ENCODE data around the gene INHA.

Gene INHA, protein sequence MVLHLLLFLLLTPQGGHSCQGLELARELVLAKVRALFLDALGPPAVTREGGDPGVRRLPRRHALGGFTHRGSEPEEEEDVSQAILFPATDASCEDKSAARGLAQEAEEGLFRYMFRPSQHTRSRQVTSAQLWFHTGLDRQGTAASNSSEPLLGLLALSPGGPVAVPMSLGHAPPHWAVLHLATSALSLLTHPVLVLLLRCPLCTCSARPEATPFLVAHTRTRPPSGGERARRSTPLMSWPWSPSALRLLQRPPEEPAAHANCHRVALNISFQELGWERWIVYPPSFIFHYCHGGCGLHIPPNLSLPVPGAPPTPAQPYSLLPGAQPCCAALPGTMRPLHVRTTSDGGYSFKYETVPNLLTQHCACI

DNA sequence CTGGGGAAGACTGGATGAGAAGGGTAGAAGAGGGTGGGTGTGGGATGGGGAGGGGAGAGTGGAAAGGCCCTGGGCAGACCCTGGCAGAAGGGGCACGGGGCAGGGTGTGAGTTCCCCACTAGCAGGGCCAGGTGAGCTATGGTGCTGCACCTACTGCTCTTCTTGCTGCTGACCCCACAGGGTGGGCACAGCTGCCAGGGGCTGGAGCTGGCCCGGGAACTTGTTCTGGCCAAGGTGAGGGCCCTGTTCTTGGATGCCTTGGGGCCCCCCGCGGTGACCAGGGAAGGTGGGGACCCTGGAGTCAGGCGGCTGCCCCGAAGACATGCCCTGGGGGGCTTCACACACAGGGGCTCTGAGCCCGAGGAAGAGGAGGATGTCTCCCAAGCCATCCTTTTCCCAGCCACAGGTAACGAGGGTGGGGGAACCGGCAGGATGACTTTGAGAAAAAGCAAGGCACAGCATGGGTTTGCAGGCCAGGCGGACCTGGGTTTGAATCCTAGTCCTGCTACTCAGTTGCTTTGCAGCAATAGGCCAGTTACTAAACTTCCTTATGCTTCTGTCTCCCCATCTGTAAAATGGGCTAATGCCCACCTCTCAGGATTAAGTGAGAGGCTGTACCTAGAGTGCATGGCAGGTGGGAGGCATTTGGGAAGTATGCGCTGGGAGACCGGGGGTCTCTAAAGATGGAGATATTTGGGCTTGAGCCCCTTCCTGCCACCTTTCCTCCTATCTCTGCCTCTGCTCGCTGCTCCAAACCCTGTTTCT lies at the start of gene INHA:
TSS of gene INHA (plus strand) at position 74 of the 765 bp plus-strand sequence. CDS start at position 139, 65 bp downstream.
- Histone ChIP-seq H3K36me3 (ENCODE audit: control insufficient read depth, low read depth, low read length) (peaks cover 6% of the 10 kb centered on the region), H3K27me3 (ENCODE audit: control insufficient read depth, insufficient read depth, low read length) (peaks cover 18% of the 10 kb centered on the region), H3K4me3 (ENCODE audit: low read length) (peak within 1 kb of the TSS; percentile 55), H3K9me3 (ENCODE audit: control insufficient read depth, low read depth, low read length) (no peaks in the 10 kb centered on the region), H3K9ac (ENCODE audit: low read length) (peak within 1 kb of the TSS; percentile 52), H3K4me1 (ENCODE audit: control insufficient read depth, low read depth, low read length) (peaks cover 28% of the 10 kb centered on the region), H3K27ac (ENCODE audit: low read length) (no peak within 1 kb of the TSS)

DNA sequence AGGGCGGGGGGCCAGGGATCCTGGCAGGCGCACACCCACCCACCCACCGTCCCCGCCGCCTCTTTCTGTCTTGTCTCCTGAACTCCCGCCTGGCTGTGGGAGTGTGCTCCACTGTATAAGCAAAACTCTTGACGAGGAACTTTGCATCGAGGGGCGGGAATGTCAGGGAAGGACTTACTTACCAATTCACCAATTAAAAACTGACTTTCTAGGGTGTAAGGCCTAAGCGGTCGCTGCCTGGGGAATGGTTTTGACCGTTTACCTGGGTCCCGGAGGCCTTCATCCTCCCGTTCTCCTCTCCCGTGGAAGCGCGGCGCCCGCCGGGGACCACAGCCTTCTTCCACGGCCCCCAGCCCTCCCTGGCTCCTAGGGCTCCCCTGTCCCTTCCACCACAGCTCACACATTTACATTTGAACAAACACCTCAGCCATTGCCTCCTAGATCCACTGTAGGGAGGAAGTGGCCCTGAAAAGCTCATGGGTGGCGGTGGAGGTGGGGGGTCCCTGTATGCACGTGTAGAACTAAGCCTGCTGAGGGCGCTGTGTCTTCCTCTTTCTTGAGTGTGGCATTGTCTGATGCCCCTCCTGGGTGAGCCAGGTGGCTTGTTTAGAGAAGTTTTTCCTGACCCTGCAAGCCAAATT lies 49.0 kb upstream of the INHA start:
- H3K4me3 ChIP-seq (ENCODE audit: low read length), result peak overlapping the region; percentile 54
- no peak overlapping the region for H3K27ac ChIP-seq (ENCODE audit: low read length)
- peaks cover 30% of the 10 kb centered on the region for H3K4me1 ChIP-seq (ENCODE audit: control insufficient read depth, low read depth, low read length)
- H3K36me3 ChIP-seq (ENCODE audit: control insufficient read depth, low read depth, low read length), result no peaks in the 10 kb centered on the region
- H3K9me3 ChIP-seq (ENCODE audit: control insufficient read depth, low read depth, low read length), result no peaks in the 10 kb centered on the region
- peak overlapping the region; percentile 18 for H3K9ac ChIP-seq (ENCODE audit: low read length)
- H3K27me3 ChIP-seq (ENCODE audit: control insufficient read depth, insufficient read depth, low read length), result peaks cover 20% of the 10 kb centered on the region

DNA sequence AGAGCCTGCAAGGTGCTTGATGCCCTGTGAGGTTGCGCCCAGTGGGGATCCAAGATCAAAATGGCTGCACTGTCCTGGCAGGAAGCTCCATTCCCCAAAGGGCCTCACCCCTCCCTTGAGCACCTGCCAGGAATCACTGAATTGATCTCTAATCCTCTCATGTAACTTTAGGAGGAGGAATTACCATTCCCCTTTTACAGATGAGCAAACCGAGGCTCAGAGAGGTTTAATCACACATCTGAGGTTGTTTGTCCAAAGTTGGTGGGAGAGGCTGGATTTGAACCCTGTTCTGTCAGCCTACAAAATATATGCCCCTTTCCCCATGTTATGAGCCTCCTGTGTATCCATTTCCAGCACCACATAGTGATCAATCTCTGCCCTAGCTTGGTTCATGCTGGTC lies 47.3 kb upstream of the INHA start:
- H3K4me1 ChIP-seq (ENCODE audit: control insufficient read depth, low read depth, low read length), result peaks cover 32% of the 10 kb centered on the region
- no peak overlapping the region for H3K27ac ChIP-seq (ENCODE audit: low read length)
- H3K4me3 ChIP-seq (ENCODE audit: low read length), result no peak overlapping the region
- H3K9me3 ChIP-seq (ENCODE audit: control insufficient read depth, low read depth, low read length), result no peaks in the 10 kb centered on the region
- H3K9ac ChIP-seq (ENCODE audit: low read length), result no peak overlapping the region
- H3K36me3 ChIP-seq (ENCODE audit: control insufficient read depth, low read depth, low read length), result no peaks in the 10 kb centered on the region
- H3K27me3 ChIP-seq (ENCODE audit: control insufficient read depth, insufficient read depth, low read length), result peaks cover 31% of the 10 kb centered on the region

DNA sequence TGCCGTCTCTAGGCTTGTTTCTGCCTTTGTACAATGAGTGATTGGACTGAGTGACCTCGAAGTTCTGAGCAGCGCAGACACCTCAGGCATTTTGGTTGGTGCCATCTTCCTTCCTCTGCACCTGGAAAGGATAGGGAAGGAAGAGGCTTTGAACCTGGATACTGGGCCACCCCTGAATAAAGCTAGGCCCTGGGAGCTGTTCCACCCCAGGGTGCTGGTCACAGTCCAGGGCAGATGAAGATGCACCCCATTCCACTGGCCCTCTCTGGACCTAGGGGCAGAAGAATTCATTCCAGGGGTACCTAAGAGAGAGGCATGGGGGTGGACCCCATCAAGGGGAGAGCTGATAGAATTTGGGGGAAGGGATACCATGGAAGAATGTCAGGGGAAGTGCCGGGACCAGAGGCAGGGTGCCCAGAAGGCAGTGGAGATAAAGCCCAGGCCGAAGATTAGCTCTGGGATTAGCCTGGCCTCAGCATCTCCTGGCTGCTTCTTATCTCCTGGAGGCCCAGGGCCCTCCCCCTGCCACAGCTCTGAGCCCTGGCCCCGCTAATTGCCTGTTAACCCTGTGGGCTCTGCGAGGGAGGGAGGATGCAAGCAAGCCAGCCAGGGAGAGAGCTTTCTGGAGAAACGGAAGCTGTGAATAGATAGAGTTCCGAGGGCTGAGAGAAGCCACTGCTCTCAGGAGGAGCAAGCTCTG lies 46.4 kb upstream of the INHA start:
- Histone ChIP-seq H3K9ac (ENCODE audit: low read length) (no peak overlapping the region), H3K9me3 (ENCODE audit: control insufficient read depth, low read depth, low read length) (no peaks in the 10 kb centered on the region), H3K4me3 (ENCODE audit: low read length) (no peak overlapping the region), H3K36me3 (ENCODE audit: control insufficient read depth, low read depth, low read length) (no peaks in the 10 kb centered on the region), H3K27me3 (ENCODE audit: control insufficient read depth, insufficient read depth, low read length) (peaks cover 33% of the 10 kb centered on the region), H3K4me1 (ENCODE audit: control insufficient read depth, low read depth, low read length) (peaks cover 33% of the 10 kb centered on the region), H3K27ac (ENCODE audit: low read length) (no peak overlapping the region)

DNA sequence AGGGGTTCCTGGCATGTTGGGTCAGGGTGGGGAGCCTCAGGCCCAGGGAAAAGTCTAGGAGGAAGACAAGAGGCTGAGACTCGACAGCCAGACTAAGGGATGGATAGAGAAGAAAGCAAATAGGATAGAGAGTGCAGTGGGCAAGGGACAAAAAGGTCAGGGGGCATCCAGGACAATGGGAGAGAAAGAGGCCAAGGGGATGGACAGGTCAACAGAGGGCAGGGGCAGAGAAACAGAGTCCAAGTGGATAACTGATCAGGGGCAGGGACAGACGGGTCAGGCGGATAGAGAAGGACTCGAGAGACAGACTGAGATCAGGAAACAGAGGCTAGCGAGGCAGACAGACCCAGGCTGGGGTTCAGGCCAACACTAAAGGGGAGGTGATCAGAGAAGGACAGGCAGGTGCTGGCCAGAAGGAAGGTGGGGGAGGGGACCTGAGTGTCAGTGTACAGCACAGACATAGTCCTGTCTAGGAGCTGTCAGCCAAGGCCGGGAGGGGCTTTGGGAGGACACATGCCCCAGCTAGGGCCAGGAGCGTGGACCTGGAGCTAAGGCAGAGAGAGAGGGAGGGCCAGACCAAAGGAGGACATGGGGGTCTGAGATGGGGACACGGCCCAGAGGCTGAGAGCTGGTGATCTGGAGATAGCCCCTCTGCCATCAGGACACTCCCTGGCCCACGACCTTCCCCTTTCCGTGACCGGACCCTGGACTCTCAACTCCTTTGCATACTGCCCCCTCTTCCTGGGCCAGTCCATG lies 45.6 kb upstream of the INHA start:
- Histone ChIP-seq H3K27me3 (ENCODE audit: control insufficient read depth, insufficient read depth, low read length) (peaks cover 33% of the 10 kb centered on the region), H3K36me3 (ENCODE audit: control insufficient read depth, low read depth, low read length) (no peaks in the 10 kb centered on the region), H3K9ac (ENCODE audit: low read length) (no peak overlapping the region), H3K4me3 (ENCODE audit: low read length) (no peak overlapping the region), H3K27ac (ENCODE audit: low read length) (no peak overlapping the region), H3K4me1 (ENCODE audit: control insufficient read depth, low read depth, low read length) (peaks cover 26% of the 10 kb centered on the region), H3K9me3 (ENCODE audit: control insufficient read depth, low read depth, low read length) (no peaks in the 10 kb centered on the region)

DNA sequence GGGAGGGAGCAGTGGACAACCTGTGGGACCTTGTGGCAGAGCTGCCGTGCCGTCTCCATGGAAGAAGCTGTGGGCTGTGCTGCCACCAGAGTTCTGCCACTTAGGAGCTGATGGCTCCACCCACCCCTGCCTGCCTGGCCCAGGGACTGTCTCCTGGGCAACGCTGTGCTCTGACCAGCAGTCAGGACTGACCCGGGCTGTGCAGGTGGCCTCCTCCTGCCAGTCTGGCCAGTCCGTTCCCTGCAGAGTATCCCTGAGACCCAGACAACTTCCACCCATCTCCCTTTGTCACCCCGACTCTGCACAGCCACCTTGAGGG lies 45.1 kb upstream of the INHA start:
- H3K9me3 ChIP-seq (ENCODE audit: control insufficient read depth, low read depth, low read length), result no peaks in the 10 kb centered on the region
- H3K36me3 ChIP-seq (ENCODE audit: control insufficient read depth, low read depth, low read length), result no peaks in the 10 kb centered on the region
- H3K4me3 ChIP-seq (ENCODE audit: low read length), result no peak overlapping the region
- no peak overlapping the region for H3K9ac ChIP-seq (ENCODE audit: low read length)
- H3K4me1 ChIP-seq (ENCODE audit: control insufficient read depth, low read depth, low read length), result peaks cover 20% of the 10 kb centered on the region
- H3K27me3 ChIP-seq (ENCODE audit: control insufficient read depth, insufficient read depth, low read length), result peaks cover 33% of the 10 kb centered on the region
- no peak overlapping the region for H3K27ac ChIP-seq (ENCODE audit: low read length)

DNA sequence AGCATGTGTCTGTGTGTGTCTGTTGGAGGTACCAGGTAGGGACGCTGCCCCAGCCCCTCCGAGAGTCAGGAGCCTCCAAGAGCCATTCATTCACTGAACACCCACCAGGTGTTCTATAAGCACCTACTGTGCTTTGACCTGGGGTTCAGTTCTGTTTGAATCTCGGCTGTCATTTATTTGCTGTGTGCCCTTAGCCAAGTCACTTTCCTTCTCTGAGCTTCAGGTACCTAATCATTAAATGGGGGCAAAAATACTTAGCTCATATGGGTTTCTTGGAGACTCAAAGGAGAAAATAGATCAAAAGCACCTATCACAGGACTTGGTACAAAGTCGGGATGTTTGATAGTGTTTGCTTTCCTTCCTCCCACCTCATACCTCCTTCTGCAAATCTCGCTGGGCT lies 44.6 kb upstream of the INHA start:
- H3K27me3 ChIP-seq (ENCODE audit: control insufficient read depth, insufficient read depth, low read length), result peaks cover 33% of the 10 kb centered on the region
- peaks cover 20% of the 10 kb centered on the region for H3K4me1 ChIP-seq (ENCODE audit: control insufficient read depth, low read depth, low read length)
- no peak overlapping the region for H3K27ac ChIP-seq (ENCODE audit: low read length)
- H3K4me3 ChIP-seq (ENCODE audit: low read length), result no peak overlapping the region
- H3K36me3 ChIP-seq (ENCODE audit: control insufficient read depth, low read depth, low read length), result no peaks in the 10 kb centered on the region
- H3K9ac ChIP-seq (ENCODE audit: low read length), result no peak overlapping the region
- H3K9me3 ChIP-seq (ENCODE audit: control insufficient read depth, low read depth, low read length), result no peaks in the 10 kb centered on the region

DNA sequence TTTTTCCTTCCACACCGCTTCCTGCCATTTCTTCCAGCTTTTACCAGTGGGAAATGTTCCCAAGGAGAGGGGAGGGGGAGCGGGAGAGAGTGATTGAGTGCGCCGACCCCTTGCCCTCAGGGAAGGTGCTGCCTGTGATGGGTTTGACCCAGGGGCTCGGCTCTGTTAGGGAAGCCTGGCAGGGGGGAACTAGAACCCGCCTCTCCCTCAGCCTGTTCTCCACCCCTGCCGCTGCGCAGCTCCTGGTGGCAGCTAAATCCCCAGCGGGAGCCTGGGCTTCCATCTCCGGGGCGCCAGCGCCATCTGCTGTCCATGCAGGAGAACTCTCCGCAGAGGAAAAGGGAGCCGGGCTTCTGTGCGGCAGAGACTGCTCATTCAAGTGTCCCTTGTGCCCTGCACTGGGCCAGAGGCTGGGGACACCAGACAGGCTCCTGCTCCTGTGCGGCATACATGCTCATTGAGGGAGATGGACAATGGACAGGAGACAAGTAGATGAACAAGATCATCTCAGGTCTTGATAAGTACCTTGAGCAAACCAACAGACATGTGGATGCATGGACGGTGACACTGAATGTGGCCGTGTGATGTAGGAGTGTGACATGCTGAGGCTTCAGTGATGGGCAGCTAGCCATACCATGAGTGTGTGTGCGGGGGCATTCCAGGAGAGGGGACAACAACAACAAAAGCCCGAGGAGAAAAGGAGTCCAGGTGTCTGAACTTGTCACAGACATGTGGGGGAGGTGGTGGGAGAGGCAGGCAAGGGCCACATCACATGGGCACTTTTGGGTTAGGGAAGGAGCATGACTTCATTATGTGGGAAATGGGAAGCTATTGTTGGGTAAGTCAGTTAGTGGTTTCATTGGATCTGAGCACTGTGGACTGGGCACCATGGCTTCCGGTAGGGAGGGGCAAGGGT lies 41.8 kb upstream of the INHA start:
- Histone ChIP-seq H3K9me3 (ENCODE audit: control insufficient read depth, low read depth, low read length) (no peaks in the 10 kb centered on the region), H3K27ac (ENCODE audit: low read length) (no peak overlapping the region), H3K4me1 (ENCODE audit: control insufficient read depth, low read depth, low read length) (peaks cover 11% of the 10 kb centered on the region), H3K9ac (ENCODE audit: low read length) (no peak overlapping the region), H3K36me3 (ENCODE audit: control insufficient read depth, low read depth, low read length) (no peaks in the 10 kb centered on the region), H3K4me3 (ENCODE audit: low read length) (peak overlapping the region; percentile 53), H3K27me3 (ENCODE audit: control insufficient read depth, insufficient read depth, low read length) (peaks cover 23% of the 10 kb centered on the region)

DNA sequence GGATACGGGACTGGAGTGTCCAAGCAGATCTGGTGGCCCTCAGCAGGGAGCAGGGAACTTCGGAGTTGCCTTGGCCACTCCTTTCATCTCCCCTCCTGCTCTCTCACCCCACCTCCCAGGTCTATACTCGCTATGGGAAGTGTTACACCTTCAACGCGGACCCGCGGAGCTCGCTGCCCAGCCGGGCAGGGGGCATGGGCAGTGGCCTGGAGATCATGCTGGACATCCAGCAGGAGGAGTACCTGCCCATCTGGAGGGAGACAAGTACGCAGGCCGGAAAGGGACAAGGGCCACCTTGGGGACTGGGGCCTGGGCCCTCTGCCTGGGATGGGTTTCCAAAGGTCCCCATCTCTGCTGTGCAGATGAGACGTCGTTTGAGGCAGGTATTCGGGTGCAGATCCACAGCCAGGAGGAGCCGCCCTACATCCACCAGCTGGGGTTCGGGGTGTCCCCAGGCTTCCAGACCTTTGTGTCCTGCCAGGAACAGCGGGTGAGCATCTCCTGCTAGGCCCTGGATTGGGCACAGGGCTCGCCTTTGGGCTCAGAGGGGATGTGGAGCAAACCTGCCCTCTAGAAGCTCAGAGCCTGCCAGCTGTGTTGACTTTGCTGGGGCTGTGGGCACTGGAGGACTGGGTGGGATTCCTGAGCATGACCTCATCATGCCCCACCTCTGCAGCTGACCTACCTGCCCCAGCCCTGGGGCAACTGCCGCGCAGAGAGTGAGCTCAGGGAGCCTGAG lies 40.3 kb upstream of the INHA start:
- Histone ChIP-seq H3K4me3 (ENCODE audit: low read length) (no peak overlapping the region), H3K27me3 (ENCODE audit: control insufficient read depth, insufficient read depth, low read length) (peaks cover 17% of the 10 kb centered on the region), H3K9me3 (ENCODE audit: control insufficient read depth, low read depth, low read length) (no peaks in the 10 kb centered on the region), H3K9ac (ENCODE audit: low read length) (no peak overlapping the region), H3K27ac (ENCODE audit: low read length) (no peak overlapping the region), H3K4me1 (ENCODE audit: control insufficient read depth, low read depth, low read length) (peaks cover 3% of the 10 kb centered on the region), H3K36me3 (ENCODE audit: control insufficient read depth, low read depth, low read length) (no peaks in the 10 kb centered on the region)

DNA sequence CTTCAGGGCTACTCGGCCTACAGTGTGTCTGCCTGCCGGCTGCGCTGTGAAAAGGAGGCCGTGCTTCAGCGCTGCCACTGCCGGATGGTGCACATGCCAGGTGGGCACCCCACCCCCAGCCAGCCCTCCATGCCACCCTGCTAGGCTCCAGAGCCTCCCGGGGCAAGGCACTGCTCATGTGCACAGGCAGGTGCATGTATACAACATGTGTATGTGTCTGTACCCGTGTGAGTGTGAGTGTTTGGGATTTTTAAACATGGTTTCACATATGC lies 39.8 kb upstream of the INHA start:
- Histone ChIP-seq H3K27ac (ENCODE audit: low read length) (no peak overlapping the region), H3K27me3 (ENCODE audit: control insufficient read depth, insufficient read depth, low read length) (peaks cover 17% of the 10 kb centered on the region), H3K9ac (ENCODE audit: low read length) (no peak overlapping the region), H3K4me3 (ENCODE audit: low read length) (no peak overlapping the region), H3K4me1 (ENCODE audit: control insufficient read depth, low read depth, low read length) (peaks cover 3% of the 10 kb centered on the region), H3K9me3 (ENCODE audit: control insufficient read depth, low read depth, low read length) (no peaks in the 10 kb centered on the region), H3K36me3 (ENCODE audit: control insufficient read depth, low read depth, low read length) (no peaks in the 10 kb centered on the region)

Measured in iPS-18a (cell line).